CD4-positive, alpha-beta T cell (primary cell): ENCODE data around the gene HES3. TPM values are rescaled to one million over a fixed set of nuclear protein-coding genes. Genes with fewer than 3 reads are reported as not detected.

ENCODE experiments used
- ATAC-seq: fragments of 200-7000 bp; cut with Tn5 transposase; one replicate; pipeline ENCODE4 v1.10.0; 2022; ENCODE audit warnings: mild to moderate bottlenecking; ENCODE audit not compliant: poor library complexity
- CTCF ChIA-PET: fragments of 350-600 bp; sonication (Branson Sonifier 250); formaldehyde crosslinking; loops from one replicate; lab custom pipeline; 2021; ENCODE audit warnings: antibody characterized with exemption, inconsistent platforms; lab: Charles Lee
- POLR2A ChIA-PET: fragments of 350-600 bp; sonication (Branson Sonifier 250); formaldehyde crosslinking; loops from one replicate; lab custom pipeline; 2021; ENCODE audit warnings: antibody characterized with exemption, inconsistent platforms; lab: Charles Lee
- DNase-seq, 14 experiments: peaks; one replicate each; pipeline ENCODE4 v3.0.0-alpha.2; 2013 to 2020; ENCODE audit warnings: mixed read lengths in 2 of 14
- H3K27ac ChIP-seq, 2 donors: one replicate each; pipeline versions ENCODE4 v1.5.1 to v1.7.0; 2013; ENCODE audit warnings: low read length in 2 of 2, low read depth in 1 of 2, mild to moderate bottlenecking in 1 of 2
- H3K27me3 ChIP-seq, 2 experiments: 1 replicate in 1 of 2; 2 replicates in 1 of 2; pipeline versions ENCODE4 v1.6.1 to v1.7.0; 2013; ENCODE audit warnings: low read length in 2 of 2, control low read depth in 1 of 2, mild to moderate bottlenecking in 1 of 2, moderate library complexity in 1 of 2; ENCODE audit not compliant: insufficient read depth in 2 of 2, control insufficient read depth in 1 of 2
- H3K36me3 ChIP-seq: one replicate; pipeline ENCODE4 v1.6.1; 2013; ENCODE audit warnings: low read length, control low read depth; ENCODE audit not compliant: insufficient read depth
- H3K4me1 ChIP-seq: one replicate; pipeline ENCODE4 v1.6.1; 2013; ENCODE audit warnings: low read length, control low read depth; ENCODE audit not compliant: insufficient read depth
- H3K4me3 ChIP-seq: one replicate; pipeline ENCODE4 v1.5.1; 2013; ENCODE audit warnings: mild to moderate bottlenecking, low read length, moderate library complexity
- H3K9me3 ChIP-seq, 2 experiments: 1 replicate in 1 of 2; 2 replicates in 1 of 2; pipeline versions ENCODE4 v1.6.1 to v1.7.0; 2013; ENCODE audit warnings: low read length in 2 of 2, mild to moderate bottlenecking in 2 of 2, control low read depth in 1 of 2, moderate library complexity in 1 of 2; ENCODE audit not compliant: control insufficient read depth in 1 of 2, insufficient read depth in 1 of 2
- H3K27ac Mint-ChIP-seq: one replicate; pipeline ENCODE4 v1.8.0; 2020; ENCODE audit warnings: mixed read lengths
- H3K27me3 Mint-ChIP-seq: one replicate; pipeline ENCODE4 v1.8.0; 2021; ENCODE audit warnings: mixed read lengths
- H3K36me3 Mint-ChIP-seq: one replicate; pipeline ENCODE4 v1.8.0; 2021; ENCODE audit warnings: low read depth, mixed read lengths
- H3K4me1 Mint-ChIP-seq: one replicate; pipeline ENCODE4 v1.8.0; 2021; ENCODE audit warnings: low read depth, mixed read lengths
- H3K4me3 Mint-ChIP-seq: one replicate; pipeline ENCODE4 v1.8.0; 2020; ENCODE audit warnings: mild to moderate bottlenecking, mixed read lengths
- H3K9me3 Mint-ChIP-seq: one replicate; pipeline ENCODE4 v1.8.0; 2020; ENCODE audit warnings: mixed read lengths
- CTCF ChIP-seq: fragments of 200-600 bp; IDR thresholded peaks from one replicate; pipeline ENCODE4 v1.8.0; 2022; ENCODE audit warnings: antibody characterized with exemption, mild to moderate bottlenecking
- intact Hi-C, 2 experiments: fragments of 100-400 bp; cut with DNase I in 1 of 2; cut with micrococcal nuclease in 1 of 2; formaldehyde crosslinking; loops; one replicate each; pipeline versions ENCODE4 v1.15.1 to v1.9.0; 2023 to 2025; cut with DNase I, micrococcal nuclease
- total RNA-seq, 174 experiments: library from RNA in 2 of 174; stranded (reverse) in 2 of 174; gene quantifications; one replicate each; pipeline ENCODE4 v1.2.3 and lab custom pipeline; 2021 to 2026

HES3 gene
- total RNA-seq, 2 experiments from 2014 or later, result not detected

DNA sequence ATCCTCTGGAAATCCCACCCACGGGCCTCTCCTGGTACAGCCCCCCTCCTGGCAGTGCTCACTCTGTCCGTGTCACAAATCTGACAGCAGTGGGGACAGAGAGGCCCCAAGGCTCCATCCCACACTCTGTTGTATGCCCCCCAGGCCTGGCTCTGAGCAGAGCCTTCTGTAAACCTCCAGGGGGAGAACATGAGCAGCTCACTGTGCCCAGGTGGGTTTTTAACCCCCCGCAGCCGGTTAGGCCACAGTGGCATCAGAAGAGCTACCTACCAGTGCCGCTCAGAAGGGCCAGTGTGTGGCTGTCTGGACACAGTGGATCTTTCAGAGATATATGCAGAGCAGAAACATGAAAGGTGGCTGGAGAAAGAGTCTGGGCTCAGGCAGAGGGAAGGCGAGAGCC lies 28.9 kb downstream of the HES3 start:
- no peak overlapping the region for H3K27ac Mint-ChIP-seq
- CTCF ChIA-PET, result no interaction called here

GRCh38 chr1:6273380-6273891 lies 29.5 kb downstream of the HES3 start:
- H3K4me3 ChIP-seq, result no peak overlapping the region
- no peaks in the 10 kb centered on the region for H3K36me3 ChIP-seq
- CTCF ChIA-PET, result no interaction called here
- ATAC-seq (no peak), DNase-seq (no peak)
- no peak overlapping the region for H3K27ac Mint-ChIP-seq
- H3K9me3 ChIP-seq, result no peaks in the 10 kb centered on the region
- intact Hi-C loops, result no loop called here
- POLR2A ChIA-PET, result no interaction called here
- H3K4me1 Mint-ChIP-seq, result no peaks in the 10 kb centered on the region
- TF ChIP-seq CTCF, result no peak
- no peaks in the 10 kb centered on the region for H3K27me3 ChIP-seq
- H3K4me1 ChIP-seq, result no peaks in the 10 kb centered on the region
- no peak overlapping the region for H3K27ac ChIP-seq
- no peaks in the 10 kb centered on the region for H3K9me3 Mint-ChIP-seq
- H3K36me3 Mint-ChIP-seq, result no peaks in the 10 kb centered on the region
- H3K27me3 Mint-ChIP-seq, result no peaks in the 10 kb centered on the region
- no peak overlapping the region for H3K4me3 Mint-ChIP-seq

More for the DNA sequence above, 28.9 kb downstream of the HES3 start:
- Mint-ChIP-seq H3K9me3 (no peaks in the 10 kb centered on the region), H3K27me3 (no peaks in the 10 kb centered on the region), H3K4me1 (no peaks in the 10 kb centered on the region), H3K36me3 (no peaks in the 10 kb centered on the region), H3K4me3 (no peak overlapping the region)
- no peaks in the 10 kb centered on the region for H3K4me1 ChIP-seq
- no peak overlapping the region for H3K4me3 ChIP-seq
- no peak overlapping the region for H3K27ac ChIP-seq
- DNase-seq, result no peak
- no peak for TF ChIP-seq CTCF
- intact Hi-C loops, result no loop called here
- H3K36me3 ChIP-seq, result no peaks in the 10 kb centered on the region
- no peaks in the 10 kb centered on the region for H3K9me3 ChIP-seq
- ATAC-seq, result no peak
- H3K27me3 ChIP-seq, result no peaks in the 10 kb centered on the region
- POLR2A ChIA-PET, result no interaction called here

GRCh38 chr1:6274102-6274501 lies 30.1 kb downstream of the HES3 start:
- Histone ChIP-seq H3K9me3 (no peaks in the 10 kb centered on the region), H3K4me1 (no peaks in the 10 kb centered on the region), H3K4me3 (no peak overlapping the region), H3K36me3 (no peaks in the 10 kb centered on the region), H3K27me3 (no peaks in the 10 kb centered on the region), H3K27ac (no peak overlapping the region)
- H3K27me3 Mint-ChIP-seq, result no peaks in the 10 kb centered on the region
- ChIA-PET POLR2A (no interaction called here), CTCF (no interaction called here)
- intact Hi-C loops, result no loop called here
- ATAC-seq (no peak), DNase-seq (no peak)
- TF ChIP-seq CTCF, result no peak
- H3K4me1 Mint-ChIP-seq, result no peaks in the 10 kb centered on the region
- no peaks in the 10 kb centered on the region for H3K36me3 Mint-ChIP-seq
- H3K27ac Mint-ChIP-seq, result no peak overlapping the region
- H3K4me3 Mint-ChIP-seq, result no peak overlapping the region
- no peaks in the 10 kb centered on the region for H3K9me3 Mint-ChIP-seq
